NOMO-1 treated with DMSO at 0.1 percent for 48 hours (cell line): ENCODE measurements around the gene TNK1.
A peak's percentile ranks its signal among the peaks of the same experiment; 100 is the strongest.
"Not testable (repeated sequence)": the region's sequence is repeated elsewhere in the genome, so short reads cannot be mapped to it uniquely, and the experiment has no call there.

Source experiments
- DNase-seq: peaks from one replicate; lab custom pipeline; 2025; ENCODE audit not compliant: unreplicated experiment; lab: John Stamatoyannopoulos, UW

The TNK1 gene

DNA sequence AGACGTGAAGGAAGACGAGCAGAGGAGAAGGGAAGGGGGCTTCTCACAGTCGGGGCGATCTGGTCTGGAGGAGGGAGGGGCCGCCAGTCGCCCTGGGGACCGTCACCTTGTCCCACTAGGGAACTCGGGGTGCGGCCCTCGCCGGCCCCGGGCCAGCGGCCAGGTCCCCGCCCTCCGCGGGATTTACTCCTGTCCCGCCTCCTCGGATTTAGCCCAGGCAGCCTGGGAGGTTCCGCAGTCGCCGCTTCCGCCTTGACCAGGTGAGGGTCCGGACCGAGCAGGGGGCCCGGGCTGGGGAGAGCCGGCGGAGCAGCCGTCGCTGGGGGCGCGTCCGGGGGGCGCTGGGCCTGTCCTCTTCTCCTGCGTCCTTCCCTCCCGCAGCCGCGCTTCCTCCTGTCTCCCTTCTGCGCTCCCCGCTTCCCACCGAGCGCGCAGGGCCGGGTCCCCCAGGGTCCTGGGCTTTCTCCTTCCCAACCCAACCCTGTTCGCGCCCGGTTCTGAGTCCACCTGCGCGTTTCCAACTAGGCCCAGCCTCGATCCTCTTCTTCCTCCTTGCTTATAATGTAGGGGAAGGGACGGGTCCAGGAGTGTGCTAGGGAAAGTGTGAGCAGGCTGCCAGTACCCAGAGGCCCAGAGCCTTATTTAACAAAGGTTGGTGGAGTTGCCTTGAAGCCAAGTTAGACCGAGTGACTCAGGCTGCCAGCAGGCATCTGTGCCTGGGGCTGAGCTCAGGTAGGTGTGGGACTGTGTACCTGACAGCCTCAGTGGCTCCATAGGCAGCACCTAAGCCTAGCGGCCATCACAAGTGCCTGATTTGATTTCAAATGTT, at the start of gene TNK1:
Gene TNK1, plus strand, starts transcription at position 235 of the 829 bp plus-strand sequence. CDS start 1,838 bp downstream, outside the sequence.
- DNase-seq, result no peak

- DNase-seq, result no peak
Measured at GRCh38 chr17:7332111-7332510, 48.8 kb upstream of the TNK1 start.

DNA sequence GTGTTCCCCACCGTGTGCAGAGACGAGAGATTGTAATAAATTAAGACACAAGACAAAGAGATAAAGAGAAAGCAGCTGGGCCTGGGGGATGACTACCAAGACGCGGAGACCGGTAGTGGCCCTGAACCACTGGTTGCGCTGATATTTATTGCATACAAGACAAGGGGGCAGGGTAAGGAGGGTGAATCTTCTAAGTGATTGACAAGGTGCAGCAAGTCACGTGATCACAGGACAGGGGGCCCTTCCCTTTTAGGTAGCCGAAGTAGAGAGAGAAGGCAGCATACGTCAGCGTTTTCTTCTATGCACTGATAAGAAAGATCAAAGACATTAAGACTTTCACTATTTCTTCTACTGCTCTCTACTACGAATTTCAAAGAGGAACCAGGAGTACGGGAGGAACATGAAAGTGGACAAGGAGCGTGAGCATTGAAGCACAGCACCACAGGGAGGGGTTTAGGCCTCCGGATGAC, 48.3 kb upstream of the TNK1 start:
- DNase-seq, result peak; percentile 52

DNA sequence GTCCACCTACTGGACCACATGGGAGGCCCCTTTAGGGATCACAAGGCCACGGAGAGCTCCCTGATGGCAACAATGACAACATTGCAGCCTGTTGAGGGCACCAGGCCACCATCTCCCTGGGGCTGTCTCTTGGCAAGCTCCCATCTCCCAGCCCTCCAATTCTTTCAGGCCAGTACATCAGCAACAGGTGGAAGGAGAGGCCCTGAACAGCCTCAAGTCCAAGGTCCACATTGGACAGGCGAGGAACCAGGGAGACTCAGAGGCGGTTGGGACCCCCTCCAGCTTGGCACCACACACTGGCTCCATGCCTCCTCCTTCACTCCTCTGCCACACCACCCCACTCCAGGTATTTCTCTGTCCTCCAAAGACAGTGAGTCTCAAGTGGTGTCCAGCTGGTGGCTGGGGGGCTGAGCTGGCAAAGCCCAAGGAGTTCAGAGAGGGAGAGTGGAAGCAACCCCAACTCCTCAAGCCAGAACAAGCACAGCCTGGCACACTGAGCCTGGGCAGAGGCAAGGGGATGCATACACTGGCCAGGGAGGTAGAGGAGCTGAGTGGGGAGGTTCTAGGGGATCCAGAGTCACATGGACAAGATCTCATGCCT, 45.9 kb upstream of the TNK1 start:
- no peak for DNase-seq

GRCh38 chr17:7335765-7336164, 45.1 kb upstream of the TNK1 start:
- DNase-seq, result not testable (repeated sequence)

GRCh38 chr17:7336240-7337175, 44.4 kb upstream of the TNK1 start, which contains the start of gene ACAP1:
Gene ACAP1 (plus strand): TSS chr17:7336529. CDS start chr17:7336735, 206 bp downstream.
- DNase-seq, result peak; percentile 44

- not testable (repeated sequence) for DNase-seq
Measured at GRCh38 chr17:7337600-7337999, 43.3 kb upstream of the TNK1 start.

DNA sequence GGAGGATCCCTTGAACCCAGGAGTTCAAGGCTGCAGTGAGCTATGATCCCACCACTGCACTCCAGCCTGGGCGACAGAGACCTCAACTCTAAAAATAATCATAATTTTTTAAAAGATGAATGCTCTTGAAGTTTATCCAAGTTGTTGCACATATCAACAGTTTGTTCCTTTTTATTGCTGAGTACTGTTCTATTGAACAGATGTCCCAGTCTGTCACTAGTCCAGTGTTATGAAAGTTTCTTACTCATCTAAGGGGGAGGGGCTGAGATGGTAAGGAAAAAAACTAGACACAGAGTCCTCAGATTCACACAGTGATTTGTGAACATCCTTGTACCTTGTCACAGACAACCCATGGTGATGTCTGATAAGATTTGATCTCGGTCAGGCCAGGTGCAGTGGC, 40.7 kb upstream of the TNK1 start:
- DNase-seq, result no peak

- DNase-seq, result no peak
Measured at GRCh38 chr17:7341842-7342241, 39.0 kb upstream of the TNK1 start.

- DNase-seq, result no peak
Measured at GRCh38 chr17:7343250-7343649, 37.6 kb upstream of the TNK1 start.

- no peak for DNase-seq
Measured at GRCh38 chr17:7346761-7347614, 33.9 kb upstream of the TNK1 start.

- no peak for DNase-seq
Measured at GRCh38 chr17:7347630-7348477, 33.0 kb upstream of the TNK1 start.

- DNase-seq, result no peak
Measured at GRCh38 chr17:7348478-7349242, 32.2 kb upstream of the TNK1 start.

DNA sequence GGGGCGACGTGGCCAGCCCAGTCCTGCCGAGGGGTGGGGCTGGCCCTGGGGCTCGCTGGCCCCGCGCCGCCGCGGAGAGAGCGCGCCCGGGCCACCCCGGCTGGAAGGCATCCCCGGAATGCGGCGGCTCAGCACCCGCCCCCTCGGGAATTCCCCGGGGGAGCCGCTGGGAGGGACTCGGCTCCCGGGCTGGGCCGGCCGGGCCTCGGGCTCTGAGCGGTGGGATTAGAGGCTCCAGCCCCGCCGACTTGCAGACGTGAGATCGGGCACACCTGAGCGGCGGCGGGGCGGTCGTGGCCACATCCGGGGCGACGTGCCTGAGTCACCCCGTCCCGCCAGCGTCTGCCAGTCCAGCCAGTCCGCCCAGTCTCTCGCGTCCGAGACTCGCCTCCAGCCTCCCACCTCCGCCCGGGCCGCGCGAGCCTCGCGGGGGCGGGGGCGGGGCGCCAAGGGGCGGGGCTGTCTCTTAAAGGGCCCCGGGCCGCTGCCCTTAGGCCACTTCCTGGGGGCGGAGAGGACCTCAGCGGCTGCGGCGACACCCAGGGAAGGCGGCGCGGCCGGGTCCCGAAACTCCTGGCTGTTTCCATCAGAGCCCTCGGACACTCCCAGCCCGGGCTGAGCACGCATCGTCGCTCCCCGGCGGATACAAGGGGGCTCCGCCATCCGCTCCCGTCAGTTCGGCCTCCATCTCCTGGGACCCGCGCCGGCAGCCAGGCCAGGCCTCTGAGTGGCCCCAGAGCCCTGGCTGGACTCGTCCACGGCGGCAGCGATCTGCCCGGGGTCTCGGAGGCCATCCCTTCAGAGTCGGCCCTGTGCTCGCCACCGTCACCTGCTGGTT, 29.0 kb upstream of the TNK1 start, which contains the start of gene KCTD11:
Gene KCTD11, plus strand, starts transcription at position 498 of the 838 bp plus-strand sequence.
- peak; percentile 12 for DNase-seq

GRCh38 chr17:7352503-7352889, 28.4 kb upstream of the TNK1 start:
- no peak for DNase-seq

- DNase-seq, result no peak
Measured at GRCh38 chr17:7352910-7353635, 27.8 kb upstream of the TNK1 start.

DNA sequence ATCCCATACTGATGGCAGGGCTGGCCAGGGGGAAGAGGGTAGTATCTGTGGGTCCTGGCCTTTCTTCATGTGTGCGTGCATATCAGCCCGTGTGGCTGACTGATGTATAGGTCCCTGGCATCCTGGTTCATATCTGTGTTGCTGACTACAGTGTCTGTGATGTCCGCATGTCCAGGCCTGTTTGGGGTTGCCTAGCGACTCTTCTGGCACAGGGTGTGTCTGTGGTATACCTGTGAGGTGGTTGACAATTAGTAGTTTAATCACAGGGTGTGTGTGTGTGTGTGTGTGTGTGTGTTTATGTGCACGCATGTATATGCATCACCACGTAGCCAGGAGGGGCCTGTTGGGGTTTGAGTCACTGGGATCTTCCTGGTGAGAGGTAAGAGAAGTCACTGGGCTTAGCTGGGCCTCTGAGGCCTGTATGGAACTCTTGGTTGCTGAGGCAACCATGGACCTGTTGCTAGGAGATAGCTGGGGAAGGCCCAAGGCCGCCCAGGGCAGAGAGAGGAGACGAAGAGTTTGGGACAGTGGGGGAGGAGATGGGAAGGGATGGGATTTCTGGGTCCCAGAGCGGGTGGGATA, 26.5 kb upstream of the TNK1 start:
- DNase-seq, result no peak
